C4-2B (cell line): ENCODE measurements around the gene ABAT.

Experiments used
- ZFX ChIP-seq: fragments of 450-650 bp; IDR thresholded peaks from 2 replicates; pipeline ENCODE4 v1.6.1; 2017
- TF ChIP-seq, protein P1 (sequence below): fragments of 450-650 bp; conservative IDR thresholded peaks from 2 replicates; pipeline ENCODE4 v1.5.1; 2017; ENCODE audit warnings: mild to moderate bottlenecking

DNA sequence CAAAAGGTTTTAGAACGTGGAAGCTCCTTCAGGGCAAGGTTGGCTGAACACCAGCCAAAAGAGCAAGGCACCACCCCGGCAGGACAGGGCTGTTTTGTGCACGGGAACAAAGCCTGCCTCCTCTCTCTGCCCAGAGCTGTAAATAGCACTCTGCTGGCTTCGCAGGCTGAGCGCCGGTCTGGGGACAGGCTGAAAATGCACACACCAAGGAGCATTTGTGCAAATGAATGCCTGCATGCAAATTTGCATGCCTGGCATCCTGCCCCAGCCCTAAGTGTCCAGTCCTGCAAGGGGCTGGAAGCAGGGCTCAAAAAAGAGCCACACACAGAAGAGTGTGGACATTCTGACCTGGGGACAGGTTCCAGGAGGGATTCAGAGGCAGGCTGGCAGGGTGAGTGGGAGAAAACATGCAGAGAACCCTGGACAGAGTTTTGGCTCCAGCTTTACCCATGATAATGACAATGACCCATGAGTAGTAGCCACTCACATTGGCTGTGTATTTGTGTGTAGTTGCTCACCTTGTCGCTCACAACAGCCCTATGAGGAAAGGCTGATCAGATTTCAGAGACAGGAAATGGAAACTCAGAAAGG lies 11.7 kb downstream of the ABAT start:
- TF ChIP-seq, protein P1, sequence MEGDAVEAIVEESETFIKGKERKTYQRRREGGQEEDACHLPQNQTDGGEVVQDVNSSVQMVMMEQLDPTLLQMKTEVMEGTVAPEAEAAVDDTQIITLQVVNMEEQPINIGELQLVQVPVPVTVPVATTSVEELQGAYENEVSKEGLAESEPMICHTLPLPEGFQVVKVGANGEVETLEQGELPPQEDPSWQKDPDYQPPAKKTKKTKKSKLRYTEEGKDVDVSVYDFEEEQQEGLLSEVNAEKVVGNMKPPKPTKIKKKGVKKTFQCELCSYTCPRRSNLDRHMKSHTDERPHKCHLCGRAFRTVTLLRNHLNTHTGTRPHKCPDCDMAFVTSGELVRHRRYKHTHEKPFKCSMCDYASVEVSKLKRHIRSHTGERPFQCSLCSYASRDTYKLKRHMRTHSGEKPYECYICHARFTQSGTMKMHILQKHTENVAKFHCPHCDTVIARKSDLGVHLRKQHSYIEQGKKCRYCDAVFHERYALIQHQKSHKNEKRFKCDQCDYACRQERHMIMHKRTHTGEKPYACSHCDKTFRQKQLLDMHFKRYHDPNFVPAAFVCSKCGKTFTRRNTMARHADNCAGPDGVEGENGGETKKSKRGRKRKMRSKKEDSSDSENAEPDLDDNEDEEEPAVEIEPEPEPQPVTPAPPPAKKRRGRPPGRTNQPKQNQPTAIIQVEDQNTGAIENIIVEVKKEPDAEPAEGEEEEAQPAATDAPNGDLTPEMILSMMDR: no peak
- TF ChIP-seq ZFX: no peak
